Measurements from ENCODE around the gene CNIH3.

- no peak for TF ChIP-seq CTCF (IDR thresholded peaks at IDR 0.05 in 2 of 3, conservative IDR thresholded peaks at IDR 0.05 in 1 of 3; ENCODE audit: borderline replicate concordance in 1 of 3, insufficient read depth in 1 of 3, low read depth in 2 of 3, low read length in 2 of 3)
- TF ChIP-seq POLR2A (IDR thresholded peaks at IDR 0.05; ENCODE audit: borderline replicate concordance, extremely low read depth, insufficient read depth, insufficient read length) = no peak
Measured at GRCh38 chr1:224569276-224569675, 46.8 kb upstream of the CNIH3 start.

Data from HCT116 (cell line).